HUES48 (cell line): ENCODE results near the gene COMMD1.
"Not testable (repeated sequence)": the region's sequence is repeated elsewhere in the genome, so short reads cannot be mapped to it uniquely, and the experiment has no call there.

Experiments used
- H3K27ac ChIP-seq: one replicate; pipeline ENCODE4 v1.7.0; 2013; ENCODE audit warnings: low read depth, low read length, inconsistent platforms
- H3K27me3 ChIP-seq: 2 replicates; pipeline ENCODE4 v1.6.1; 2013; ENCODE audit warnings: mild to moderate bottlenecking, low read length; ENCODE audit not compliant: control insufficient read depth, insufficient read depth
- H3K36me3 ChIP-seq: 2 replicates; pipeline ENCODE4 v1.6.1; 2013; ENCODE audit warnings: low read length; ENCODE audit not compliant: control insufficient read depth, insufficient read depth
- H3K4me1 ChIP-seq: 2 replicates; pipeline ENCODE4 v1.6.1; 2013; ENCODE audit warnings: mild to moderate bottlenecking, low read length; ENCODE audit not compliant: control insufficient read depth, insufficient read depth
- H3K4me3 ChIP-seq: 2 replicates; pipeline ENCODE4 v1.5.1; 2013; ENCODE audit warnings: mild to moderate bottlenecking, low read depth, low read length
- H3K9ac ChIP-seq: 2 replicates; pipeline ENCODE4 v1.6.1; 2013; ENCODE audit warnings: mild to moderate bottlenecking, low read depth, low read length, moderate library complexity
- H3K9me3 ChIP-seq: 2 replicates; pipeline ENCODE4 v1.6.1; 2013; ENCODE audit warnings: low read length; ENCODE audit not compliant: control insufficient read depth, insufficient read depth

Gene COMMD1

GRCh38 chr2:61887717-61888266 is 17.7 kb upstream of the COMMD1 start:
- Histone ChIP-seq H3K4me1 (no peaks in the 10 kb centered on the region), H3K27ac (peak overlapping the region; percentile 98), H3K36me3 (peaks cover 33% of the 10 kb centered on the region)

GRCh38 chr2:61888267-61889055 is 17.0 kb upstream of the COMMD1 start, which contains the start of gene CCT4:
Gene CCT4, minus strand, starts transcription at chr2:61888656. Its CDS starts 149 bp downstream, at chr2:61888507.
- Histone ChIP-seq H3K4me3 (peak within 1 kb of the TSS; percentile 99), H3K27ac (peak within 1 kb of the TSS; percentile 98), H3K9me3 (no peaks in the 10 kb centered on the region)

More at GRCh38 chr2:61887717-61888266, 17.7 kb upstream of the COMMD1 start:
- Histone ChIP-seq H3K9me3 (no peaks in the 10 kb centered on the region), H3K9ac (peak overlapping the region; percentile 95), H3K27me3 (no peaks in the 10 kb centered on the region), H3K4me3 (peak overlapping the region; percentile 99)

DNA sequence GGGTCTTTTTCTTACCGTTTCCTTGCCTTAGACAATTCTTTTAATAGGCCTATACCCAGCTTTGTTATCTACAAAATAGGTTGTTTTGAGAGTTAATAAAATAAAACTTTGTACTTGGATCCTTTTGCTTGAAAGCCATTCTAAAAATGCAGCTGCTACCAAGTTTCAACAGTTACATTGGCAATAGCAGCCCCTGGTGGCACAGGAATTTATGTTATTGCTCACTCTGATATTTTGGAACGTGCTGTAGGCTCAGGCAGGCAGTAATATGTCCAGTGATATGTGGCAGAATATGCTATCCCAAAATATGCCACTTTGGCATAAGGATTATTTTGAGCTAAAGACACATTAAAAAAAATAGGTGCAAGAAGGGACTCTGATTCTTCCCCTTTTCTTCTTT is 6.7 kb upstream of the COMMD1 start:
- H3K27ac ChIP-seq: no peak overlapping the region
- no peaks in the 10 kb centered on the region for H3K4me1 ChIP-seq
- H3K4me3 ChIP-seq: no peak overlapping the region
- no peaks in the 10 kb centered on the region for H3K9me3 ChIP-seq
- H3K9ac ChIP-seq: no peak overlapping the region
- no peaks in the 10 kb centered on the region for H3K27me3 ChIP-seq
- no peaks in the 10 kb centered on the region for H3K36me3 ChIP-seq

More at GRCh38 chr2:61888267-61889055, 17.0 kb upstream of the COMMD1 start, which contains the start of gene CCT4:
- Histone ChIP-seq H3K9ac (peak within 1 kb of the TSS; percentile 95), H3K27me3 (no peaks in the 10 kb centered on the region), H3K36me3 (peaks cover 26% of the 10 kb centered on the region), H3K4me1 (no peaks in the 10 kb centered on the region)

- H3K9me3 ChIP-seq: no peaks in the 10 kb centered on the region
- no peak overlapping the region for H3K27ac ChIP-seq
- H3K27me3 ChIP-seq: no peaks in the 10 kb centered on the region
- H3K36me3 ChIP-seq: no peaks in the 10 kb centered on the region
- no peak overlapping the region for H3K4me3 ChIP-seq
- no peak overlapping the region for H3K9ac ChIP-seq
- H3K4me1 ChIP-seq: no peaks in the 10 kb centered on the region
Measured at GRCh38 chr2:61900281-61900680, 5.2 kb upstream of the COMMD1 start.

DNA sequence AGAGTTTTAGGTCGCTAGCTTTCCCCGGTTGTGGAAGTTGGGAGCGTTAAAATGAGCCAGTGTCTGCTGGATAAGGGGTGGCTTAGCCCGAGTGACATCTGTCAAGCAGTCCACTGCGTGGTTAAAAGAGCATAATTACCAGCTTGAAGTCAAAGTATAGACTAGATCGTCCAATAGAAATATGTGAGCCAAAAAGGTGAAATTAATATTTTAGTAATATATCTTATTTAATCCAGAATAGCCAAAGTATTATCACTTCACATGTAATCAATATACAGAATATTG is 654 bp downstream of the COMMD1 start:
- peak overlapping the region; percentile 89 for H3K4me3 ChIP-seq
- H3K27ac ChIP-seq: no peak overlapping the region
- H3K9me3 ChIP-seq: no peaks in the 10 kb centered on the region
- no peaks in the 10 kb centered on the region for H3K27me3 ChIP-seq
- 0 out of 2 replicates have a peak, but pooled peaks cover 3% of the 10 kb centered on the region for H3K4me1 ChIP-seq
- no peak overlapping the region for H3K9ac ChIP-seq
- H3K36me3 ChIP-seq: no peaks in the 10 kb centered on the region

DNA sequence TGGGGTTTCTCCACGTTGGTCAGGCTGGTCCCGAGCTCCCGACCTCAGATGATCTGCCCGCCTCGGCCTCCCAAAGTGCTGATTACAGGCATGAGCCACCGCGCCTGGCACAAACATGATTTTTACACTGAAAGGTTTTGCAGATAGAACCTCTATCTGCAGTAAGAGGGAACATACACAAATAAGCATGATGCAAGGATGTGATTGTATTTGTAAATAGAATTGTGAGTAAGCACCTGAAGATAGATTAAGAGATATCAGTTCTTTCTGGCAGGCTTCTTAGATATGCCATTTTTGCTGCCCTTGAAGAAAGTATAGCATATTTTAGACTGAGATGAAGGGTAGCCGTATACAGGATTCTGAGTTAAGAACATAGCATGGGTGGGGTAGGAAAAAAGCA is 3.6 kb downstream of the COMMD1 start:
- Histone ChIP-seq H3K27ac (no peak overlapping the region), H3K27me3 (no peaks in the 10 kb centered on the region), H3K4me3 (no peak overlapping the region), H3K36me3 (no peaks in the 10 kb centered on the region), H3K9ac (no peak overlapping the region), H3K4me1 (0 out of 2 replicates have a peak, but pooled peaks cover 3% of the 10 kb centered on the region), H3K9me3 (no peaks in the 10 kb centered on the region)

DNA sequence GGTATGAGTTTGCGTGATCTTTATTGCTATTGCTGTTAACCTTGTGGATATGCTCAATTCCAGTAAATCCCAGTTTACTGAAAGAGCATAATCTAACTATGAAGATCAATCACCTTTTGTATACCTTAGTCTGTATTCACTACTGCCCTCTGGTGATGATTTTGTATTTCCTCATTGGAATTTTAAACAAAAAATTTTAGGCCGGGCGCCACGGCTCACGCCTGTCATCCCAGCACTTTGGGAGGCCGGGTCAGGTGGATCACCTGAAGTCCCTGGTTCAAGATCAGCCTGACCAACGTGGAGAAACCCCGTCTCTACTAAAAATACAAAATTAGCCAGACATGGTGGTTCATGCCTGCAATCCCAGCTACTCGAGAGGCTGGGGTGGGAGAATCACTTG is 5.1 kb downstream of the COMMD1 start:
- H3K9ac ChIP-seq: no peak overlapping the region
- H3K27me3 ChIP-seq: no peaks in the 10 kb centered on the region
- H3K9me3 ChIP-seq: no peaks in the 10 kb centered on the region
- 0 out of 2 replicates have a peak, but pooled peaks cover 3% of the 10 kb centered on the region for H3K4me1 ChIP-seq
- H3K36me3 ChIP-seq: no peaks in the 10 kb centered on the region
- H3K27ac ChIP-seq: no peak overlapping the region
- H3K4me3 ChIP-seq: no peak overlapping the region

DNA sequence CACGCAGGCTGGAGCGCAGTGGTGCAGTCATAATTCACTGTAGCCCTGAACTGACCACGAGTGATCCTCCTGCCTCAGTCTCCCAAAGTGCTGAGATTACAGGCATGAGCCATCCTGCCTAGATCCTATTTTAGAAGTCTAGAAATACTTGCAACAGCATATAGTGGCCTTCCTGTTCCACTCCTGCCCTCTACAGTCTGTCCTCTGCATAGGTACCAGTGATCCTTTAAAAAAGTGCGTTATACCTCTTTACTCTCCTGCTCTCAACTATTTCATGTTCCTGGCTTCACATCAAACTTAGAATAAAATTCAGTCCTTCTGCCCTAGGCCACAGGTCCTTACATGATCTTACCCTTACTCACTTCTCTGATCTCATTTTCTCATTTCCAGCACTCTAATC is 6.0 kb downstream of the COMMD1 start:
- H3K27ac ChIP-seq: no peak overlapping the region
- 0 out of 2 replicates have a peak, but pooled peaks cover under 1% of the 10 kb centered on the region for H3K4me1 ChIP-seq
- no peak overlapping the region for H3K4me3 ChIP-seq
- H3K9ac ChIP-seq: no peak overlapping the region
- no peaks in the 10 kb centered on the region for H3K9me3 ChIP-seq
- no peaks in the 10 kb centered on the region for H3K36me3 ChIP-seq
- no peaks in the 10 kb centered on the region for H3K27me3 ChIP-seq

DNA sequence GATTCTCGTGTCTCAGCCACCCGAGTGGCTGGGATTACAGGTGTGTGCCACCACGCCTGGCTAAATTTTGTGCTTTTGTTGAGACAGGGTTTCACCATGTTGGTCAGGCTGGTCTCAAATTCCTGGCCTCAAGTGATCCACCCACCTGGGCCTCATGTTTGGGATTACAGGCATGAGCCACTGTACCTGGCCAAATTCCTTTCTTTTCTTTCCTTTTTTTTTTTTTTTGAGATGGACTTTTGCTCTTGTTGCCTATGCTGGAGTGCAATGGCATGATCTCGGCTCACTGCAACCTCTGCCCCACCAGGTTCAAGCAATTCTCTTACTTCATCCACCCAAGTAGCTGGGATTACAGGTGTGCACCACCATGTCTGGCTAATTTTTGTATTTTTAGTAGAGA is 9.3 kb downstream of the COMMD1 start:
- H3K4me3 ChIP-seq, H3K9me3 ChIP-seq, H3K4me1 ChIP-seq, H3K9ac ChIP-seq, H3K27ac ChIP-seq, H3K27me3 ChIP-seq, H3K36me3 ChIP-seq: not testable (repeated sequence)

GRCh38 chr2:61920548-61920947 is 15.1 kb downstream of the COMMD1 start:
- Histone ChIP-seq H3K4me3 (no peak overlapping the region), H3K36me3 (no peaks in the 10 kb centered on the region), H3K27me3 (no peaks in the 10 kb centered on the region), H3K27ac (no peak overlapping the region), H3K9me3 (no peaks in the 10 kb centered on the region), H3K4me1 (peaks cover 4% of the 10 kb centered on the region; the same call in 1 of the 2 replicates), H3K9ac (no peak overlapping the region)

- H3K4me1 ChIP-seq: peaks cover 15% of the 10 kb centered on the region
- no peak overlapping the region for H3K4me3 ChIP-seq
- H3K9ac ChIP-seq: no peak overlapping the region
- no peaks in the 10 kb centered on the region for H3K9me3 ChIP-seq
- no peaks in the 10 kb centered on the region for H3K36me3 ChIP-seq
- no peak overlapping the region for H3K27ac ChIP-seq
- H3K27me3 ChIP-seq: no peaks in the 10 kb centered on the region
Measured at GRCh38 chr2:61922714-61923113, 17.2 kb downstream of the COMMD1 start.
